C4-2B (cell line): ENCODE results near the gene NARF.

ENCODE experiments used
- CTCF ChIP-seq: fragments of 450-650 bp; conservative IDR thresholded peaks from 2 replicates; pipeline ENCODE4 v1.5.1; 2017; ENCODE audit warnings: mild to moderate bottlenecking
- ZFX ChIP-seq: fragments of 450-650 bp; IDR thresholded peaks from 2 replicates; pipeline ENCODE4 v1.6.1; 2017

- TF ChIP-seq CTCF (no peak), ZFX (no peak)
Observed at GRCh38 chr17:82440991-82441627, 17.4 kb upstream of the NARF start.
